Lower lobe of right lung (tissue), 2 donors: ENCODE data around the gene SCO2. TPM values are rescaled to one million over a fixed set of nuclear protein-coding genes. Genes with fewer than 3 reads are reported as not detected.

Experiments used
- ATAC-seq, 2 donors: fragments of 200-7000 bp; cut with Tn5 transposase; one replicate each; pipeline ENCODE4 v1.9.1; 2020 to 2022; ENCODE audit warnings: mild to moderate bottlenecking in 2 of 2, moderate library complexity in 2 of 2
- DNase-seq: peaks from one replicate; pipeline ENCODE4 v3.0.0-alpha.2; 2020
- H3K27ac ChIP-seq: fragments of 200-600 bp; one replicate; pipeline ENCODE4 v1.8.0; 2022
- H3K27me3 ChIP-seq: fragments of 200-600 bp; one replicate; pipeline ENCODE4 v1.8.0; 2022; ENCODE audit warnings: low read depth
- H3K36me3 ChIP-seq: fragments of 200-600 bp; one replicate; pipeline ENCODE4 v1.8.0; 2022; ENCODE audit warnings: mild to moderate bottlenecking
- H3K4me1 ChIP-seq: fragments of 200-600 bp; one replicate; pipeline ENCODE4 v1.8.0; 2022
- H3K4me3 ChIP-seq: fragments of 200-600 bp; one replicate; pipeline ENCODE4 v1.8.0; 2022; ENCODE audit warnings: mild to moderate bottlenecking
- H3K9me3 ChIP-seq: fragments of 200-600 bp; one replicate; pipeline ENCODE4 v1.8.0; 2022
- intact Hi-C: fragments of 100-400 bp; cut with DNase I; formaldehyde crosslinking; loops from one replicate; pipeline ENCODE4 v1.11.0; 2022
- total RNA-seq: library from RNA; stranded (reverse); fragmentation: NEBNext Ultra II Directional; extraction: Animal tissue kit (Norgen Biotek cat#: 25700); gene quantifications from one replicate; pipeline ENCODE4 v1.2.1, GENCODE V29; 2021
- TF ChIP-seq, protein P1 (sequence below): fragments of 200-600 bp; IDR thresholded peaks from one replicate; pipeline ENCODE4 v1.8.0; 2022; ENCODE audit warnings: antibody characterized with exemption, mild to moderate bottlenecking
- donor health status: DM: no; HTN: yes; CAD: no; lungs with severe emphysema.

The SCO2 gene
- total RNA-seq, 1 donor from 2014 or later: 4.9 TPM

DNA sequence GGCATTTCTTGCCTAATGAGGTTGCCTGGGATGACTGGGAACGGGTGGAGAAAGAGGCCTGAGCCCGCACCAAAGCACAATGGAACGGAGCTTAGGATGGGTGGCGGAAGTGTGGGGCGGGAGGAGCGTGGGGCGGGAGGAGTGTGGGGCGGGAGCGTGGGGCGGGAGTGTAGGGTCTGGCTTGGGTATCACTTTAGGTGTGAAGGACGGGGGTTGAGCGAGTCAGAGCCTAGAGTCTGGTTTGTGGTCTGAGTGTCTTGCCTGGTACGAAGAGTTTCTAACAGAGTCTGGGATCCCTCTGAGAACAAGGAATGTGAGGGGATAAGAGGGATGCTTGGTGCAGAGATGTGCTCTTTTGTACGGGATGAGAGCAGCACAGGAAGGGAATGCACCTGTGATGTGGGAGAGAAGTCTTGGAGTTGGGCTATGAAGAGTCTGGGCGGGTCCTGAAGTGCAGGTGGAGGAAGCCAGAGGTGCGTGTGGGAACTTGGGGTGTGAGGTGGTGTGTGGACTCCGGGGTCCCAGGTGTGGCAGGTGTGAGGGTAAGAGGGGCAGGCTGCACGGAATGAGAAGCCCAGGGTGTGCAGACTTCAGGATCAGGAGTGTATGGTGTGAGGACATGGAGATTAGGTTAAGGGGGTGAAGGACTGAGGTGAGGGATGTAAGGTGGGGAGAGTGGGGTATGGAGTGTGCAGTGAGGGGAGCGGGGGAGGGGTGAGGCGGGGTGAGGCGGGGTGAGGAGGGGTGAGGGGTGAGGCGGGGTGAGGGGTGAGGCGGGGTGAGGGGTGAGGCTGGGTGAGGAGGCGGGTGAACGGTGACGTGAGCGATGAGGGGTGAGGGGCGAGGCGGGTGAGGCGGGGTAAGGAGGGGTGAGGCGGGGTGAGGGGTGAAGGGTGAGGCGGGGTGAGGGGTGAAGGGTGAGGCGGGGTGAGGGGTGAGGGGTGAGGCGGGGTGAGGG is 36.3 kb upstream of the SCO2 start:
- ATAC-seq: no peak
- DNase-seq: no peak

DNA sequence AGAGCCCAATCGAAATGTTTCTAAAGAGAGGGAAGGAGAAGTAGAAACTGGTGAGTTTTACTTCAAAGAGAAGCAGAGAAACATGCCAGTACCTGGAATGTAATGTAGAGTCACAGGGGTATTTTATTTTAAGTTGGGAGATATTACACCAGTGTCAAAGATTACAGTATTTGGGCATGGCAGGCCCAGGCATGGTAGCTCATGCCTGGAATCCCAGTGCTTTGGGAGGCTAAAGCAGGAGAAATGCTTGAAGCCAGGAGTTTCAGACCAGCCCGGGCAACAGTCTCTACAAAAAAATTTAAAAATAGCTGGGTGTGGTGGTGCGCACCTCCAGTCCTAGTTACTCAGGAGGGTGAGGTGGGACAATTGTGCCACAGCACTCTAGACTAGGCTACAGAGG is 34.6 kb upstream of the SCO2 start:
- Histone ChIP-seq H3K27ac (no peak overlapping the region), H3K36me3 (no peaks in the 10 kb centered on the region), H3K4me1 (peaks cover 8% of the 10 kb centered on the region), H3K4me3 (no peak overlapping the region), H3K9me3 (no peaks in the 10 kb centered on the region), H3K27me3 (no peaks in the 10 kb centered on the region)
- no peak for ATAC-seq
- TF ChIP-seq, protein P1, sequence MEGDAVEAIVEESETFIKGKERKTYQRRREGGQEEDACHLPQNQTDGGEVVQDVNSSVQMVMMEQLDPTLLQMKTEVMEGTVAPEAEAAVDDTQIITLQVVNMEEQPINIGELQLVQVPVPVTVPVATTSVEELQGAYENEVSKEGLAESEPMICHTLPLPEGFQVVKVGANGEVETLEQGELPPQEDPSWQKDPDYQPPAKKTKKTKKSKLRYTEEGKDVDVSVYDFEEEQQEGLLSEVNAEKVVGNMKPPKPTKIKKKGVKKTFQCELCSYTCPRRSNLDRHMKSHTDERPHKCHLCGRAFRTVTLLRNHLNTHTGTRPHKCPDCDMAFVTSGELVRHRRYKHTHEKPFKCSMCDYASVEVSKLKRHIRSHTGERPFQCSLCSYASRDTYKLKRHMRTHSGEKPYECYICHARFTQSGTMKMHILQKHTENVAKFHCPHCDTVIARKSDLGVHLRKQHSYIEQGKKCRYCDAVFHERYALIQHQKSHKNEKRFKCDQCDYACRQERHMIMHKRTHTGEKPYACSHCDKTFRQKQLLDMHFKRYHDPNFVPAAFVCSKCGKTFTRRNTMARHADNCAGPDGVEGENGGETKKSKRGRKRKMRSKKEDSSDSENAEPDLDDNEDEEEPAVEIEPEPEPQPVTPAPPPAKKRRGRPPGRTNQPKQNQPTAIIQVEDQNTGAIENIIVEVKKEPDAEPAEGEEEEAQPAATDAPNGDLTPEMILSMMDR: no peak
- intact Hi-C loops: no loop called here
- no peak for DNase-seq

More for the DNA sequence above, 36.3 kb upstream of the SCO2 start:
- no peak overlapping the region for H3K27ac ChIP-seq
- no peaks in the 10 kb centered on the region for H3K36me3 ChIP-seq
- H3K27me3 ChIP-seq: no peaks in the 10 kb centered on the region
- intact Hi-C loops: no loop called here
- H3K4me1 ChIP-seq: peaks cover 8% of the 10 kb centered on the region
- H3K4me3 ChIP-seq: no peak overlapping the region
- H3K9me3 ChIP-seq: no peaks in the 10 kb centered on the region
- TF ChIP-seq, protein P1: no peak

DNA sequence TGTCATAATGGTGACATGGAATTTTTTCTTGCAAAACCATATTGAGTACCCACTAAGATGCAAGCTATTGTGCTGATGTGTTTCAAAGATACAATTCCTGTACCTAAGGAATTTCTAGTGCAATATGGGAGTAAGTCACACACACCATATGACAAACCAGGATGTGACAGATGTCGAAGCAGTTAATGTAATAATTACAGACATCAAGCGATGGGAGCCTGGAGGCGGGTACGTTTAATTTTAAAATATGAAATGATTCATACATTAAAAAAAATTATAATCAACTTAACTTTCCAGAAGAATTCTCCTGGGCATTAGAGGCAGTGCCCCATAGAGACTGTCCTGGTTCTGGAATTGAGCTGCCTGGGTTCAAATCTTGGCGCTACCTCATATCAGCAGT is 31.3 kb upstream of the SCO2 start:
- no peak for ATAC-seq
- intact Hi-C loops: no loop called here
- TF ChIP-seq, protein P1: no peak
- Histone ChIP-seq H3K4me1 (no peaks in the 10 kb centered on the region), H3K4me3 (no peak overlapping the region), H3K27me3 (no peaks in the 10 kb centered on the region), H3K36me3 (no peaks in the 10 kb centered on the region), H3K9me3 (no peaks in the 10 kb centered on the region), H3K27ac (no peak overlapping the region)
- DNase-seq: no peak

DNA sequence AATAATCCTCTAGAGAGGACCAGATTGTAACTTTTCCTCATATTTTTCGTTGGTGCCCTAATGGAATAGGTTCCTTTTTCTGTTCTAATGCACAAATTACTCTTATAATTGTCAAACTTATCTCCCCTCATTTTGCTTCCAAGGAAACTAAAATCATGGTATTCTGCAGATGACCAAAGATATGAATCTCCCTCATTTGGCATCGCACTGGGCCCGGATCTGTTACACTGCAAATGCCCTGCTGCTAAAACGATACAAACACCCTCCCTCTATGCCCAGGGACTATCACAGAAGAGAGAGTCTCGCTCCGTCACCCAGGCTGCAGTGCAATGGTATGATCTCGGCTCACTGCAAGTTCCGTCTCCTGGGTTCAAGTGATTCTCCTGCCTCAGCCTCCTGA is 27.9 kb upstream of the SCO2 start:
- no peaks in the 10 kb centered on the region for H3K9me3 ChIP-seq
- H3K4me3 ChIP-seq: no peak overlapping the region
- H3K4me1 ChIP-seq: peaks cover 11% of the 10 kb centered on the region
- intact Hi-C loops: no loop called here
- H3K36me3 ChIP-seq: no peaks in the 10 kb centered on the region
- H3K27ac ChIP-seq: no peak overlapping the region
- ATAC-seq (no peak), DNase-seq (no peak)
- peaks cover 16% of the 10 kb centered on the region for H3K27me3 ChIP-seq
- TF ChIP-seq, protein P1: no peak

DNA sequence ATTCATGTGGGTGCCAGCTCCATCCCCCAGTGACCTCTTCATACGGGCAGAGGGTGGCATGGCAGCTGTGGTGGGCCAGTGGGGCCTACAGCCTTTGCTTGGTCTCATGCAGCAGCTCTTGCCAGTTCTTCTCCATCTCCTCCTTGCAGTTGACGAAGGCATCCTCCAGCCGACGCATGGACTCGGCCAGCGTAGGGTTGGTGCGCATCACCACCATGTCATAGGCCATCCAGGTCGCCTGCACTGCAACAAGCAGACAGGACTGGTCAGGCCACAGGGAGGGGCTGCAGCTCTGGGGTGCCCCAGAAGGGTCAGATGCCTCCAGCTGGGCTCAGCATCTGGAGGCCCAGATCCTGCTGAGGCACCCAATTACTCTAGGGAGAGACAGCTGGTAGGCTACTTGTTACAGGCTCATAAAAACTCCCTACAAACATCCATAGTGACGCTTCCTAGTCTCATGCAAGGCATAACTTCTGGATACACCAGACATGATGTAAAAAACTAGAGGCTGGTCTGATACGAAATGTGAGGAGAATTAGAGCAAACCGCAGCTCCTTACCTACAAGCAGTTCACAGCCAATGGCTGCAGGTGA is 25.9 kb upstream of the SCO2 start:
- DNase-seq: peak; percentile 41
- Histone ChIP-seq H3K27ac (no peak overlapping the region), H3K27me3 (peaks cover 32% of the 10 kb centered on the region), H3K4me1 (peaks cover 18% of the 10 kb centered on the region), H3K4me3 (no peak overlapping the region), H3K9me3 (no peaks in the 10 kb centered on the region), H3K36me3 (no peaks in the 10 kb centered on the region)
- TF ChIP-seq, protein P1: no peak
- intact Hi-C loops: no loop called here
- no peak for ATAC-seq
